Skeletal muscle tissue (tissue), 4 donors: ENCODE data around the gene HIBCH. TPM values are rescaled to one million over a fixed set of nuclear protein-coding genes. Genes with fewer than 3 reads are reported as not detected.
"Not testable (repeated sequence)": the region's sequence is repeated elsewhere in the genome, so short reads cannot be mapped to it uniquely, and the experiment has no call there.

Experiments
- H3K27ac ChIP-seq: one replicate; pipeline ENCODE4 v1.7.0; 2013; ENCODE audit warnings: mild to moderate bottlenecking, low read depth, low read length, inconsistent platforms
- H3K27me3 ChIP-seq, 3 donors: one replicate each; pipeline ENCODE4 v1.7.0; 2013; ENCODE audit warnings: low read length in 3 of 3; ENCODE audit not compliant: control insufficient read depth in 3 of 3, insufficient read depth in 3 of 3
- H3K36me3 ChIP-seq, 3 donors: one replicate each; pipeline ENCODE4 v1.7.0; 2013; ENCODE audit warnings: low read length in 3 of 3; ENCODE audit not compliant: control insufficient read depth in 3 of 3, insufficient read depth in 3 of 3
- H3K4me1 ChIP-seq, 3 donors: one replicate each; pipeline ENCODE4 v1.7.0; 2013; ENCODE audit warnings: low read length in 3 of 3, mild to moderate bottlenecking in 3 of 3; ENCODE audit not compliant: control insufficient read depth in 3 of 3, insufficient read depth in 3 of 3
- H3K4me3 ChIP-seq, 3 donors: one replicate each; pipeline ENCODE4 v1.7.0; 2013; ENCODE audit warnings: low read length in 3 of 3
- H3K9ac ChIP-seq, 3 donors: one replicate each; pipeline ENCODE4 v1.7.0; 2013; ENCODE audit warnings: low read length in 3 of 3, mild to moderate bottlenecking in 3 of 3, moderate library complexity in 2 of 3, low read depth in 1 of 3
- H3K9me3 ChIP-seq, 3 donors: one replicate each; pipeline ENCODE4 v1.7.0; 2013; ENCODE audit warnings: low read length in 3 of 3; ENCODE audit not compliant: control insufficient read depth in 3 of 3
- total RNA-seq: library from RNA; depleted of rRNA; stranded (reverse); fragments of >200 nt; gene quantifications from one replicate; pipeline ENCODE4 v1.2.3, GENCODE V29; 2014
- donor health status: Osteomylitis.

HIBCH gene
- total RNA-seq, 1 donor from 2014 or later = 26.1 TPM

GRCh38 chr2:190169221-190170072 lies 150.2 kb downstream of the HIBCH start:
- Histone ChIP-seq H3K27me3 (no peaks in the 10 kb centered on the region), H3K4me1 (no peaks in the 10 kb centered on the region), H3K27ac (no peak overlapping the region), H3K9ac (no peak overlapping the region), H3K9me3 (peaks cover 0 to 3% (median 0%) of the 10 kb centered on the region in 3 donors), H3K4me3 (no peak overlapping the region), H3K36me3 (no peaks in the 10 kb centered on the region)

- Histone ChIP-seq H3K27ac (no peak overlapping the region), H3K9me3 (peaks cover 0 to 3% (median 0%) of the 10 kb centered on the region in 3 donors), H3K9ac (no peak overlapping the region), H3K36me3 (no peaks in the 10 kb centered on the region), H3K4me3 (no peak overlapping the region), H3K27me3 (no peaks in the 10 kb centered on the region), H3K4me1 (no peaks in the 10 kb centered on the region)
These were observed 151.9 kb downstream of the HIBCH start for GRCh38 chr2:190167702-190168101.

GRCh38 chr2:190165491-190165890 lies 154.1 kb downstream of the HIBCH start:
- Histone ChIP-seq H3K4me3 (no peak overlapping the region), H3K36me3 (no peaks in the 10 kb centered on the region), H3K27me3 (no peaks in the 10 kb centered on the region), H3K9me3 (peaks cover 0 to 3% (median 0%) of the 10 kb centered on the region in 3 donors), H3K27ac (no peak overlapping the region), H3K4me1 (no peaks in the 10 kb centered on the region), H3K9ac (no peak overlapping the region)

GRCh38 chr2:190162851-190163250 lies 156.8 kb downstream of the HIBCH start:
- Histone ChIP-seq H3K4me1 (peaks cover 0 to 6% (median 0%) of the 10 kb centered on the region in 3 donors), H3K4me3 (no peak overlapping the region), H3K27ac (no peak overlapping the region), H3K9ac (no peak overlapping the region), H3K27me3 (no peaks in the 10 kb centered on the region), H3K9me3 (peaks cover 0 to 3% (median 0%) of the 10 kb centered on the region in 3 donors), H3K36me3 (no peaks in the 10 kb centered on the region)

- Histone ChIP-seq H3K9ac (no peak overlapping the region), H3K27ac (no peak overlapping the region), H3K27me3 (no peaks in the 10 kb centered on the region), H3K4me1 (peaks cover 0 to 6% (median 0%) of the 10 kb centered on the region in 3 donors), H3K9me3 (no peaks in the 10 kb centered on the region), H3K4me3 (no peak overlapping the region), H3K36me3 (no peaks in the 10 kb centered on the region)
These were observed 160.2 kb downstream of the HIBCH start for GRCh38 chr2:190159453-190159852.

GRCh38 chr2:190158798-190159434 lies 160.7 kb downstream of the HIBCH start:
- no peak overlapping the region for H3K9ac ChIP-seq
- no peaks in the 10 kb centered on the region for H3K27me3 ChIP-seq
- no peak overlapping the region for H3K4me3 ChIP-seq
- no peaks in the 10 kb centered on the region for H3K36me3 ChIP-seq
- no peaks in the 10 kb centered on the region for H3K9me3 ChIP-seq
- no peak overlapping the region for H3K27ac ChIP-seq
- H3K4me1 ChIP-seq = peaks cover 0 to 6% (median 0%) of the 10 kb centered on the region in 3 donors

- not testable (repeated sequence) for H3K27me3 ChIP-seq, H3K4me3 ChIP-seq, H3K4me1 ChIP-seq
These were observed 161.8 kb downstream of the HIBCH start for GRCh38 chr2:190157613-190158528.

GRCh38 chr2:190156530-190157212 lies 163.0 kb downstream of the HIBCH start:
- Histone ChIP-seq H3K36me3 (no peaks in the 10 kb centered on the region), H3K9ac (no peak overlapping the region), H3K4me3 (no peak overlapping the region), H3K27ac (no peak overlapping the region), H3K4me1 (peaks cover 0 to 6% (median 0%) of the 10 kb centered on the region in 3 donors), H3K9me3 (no peaks in the 10 kb centered on the region), H3K27me3 (no peaks in the 10 kb centered on the region)

More at GRCh38 chr2:190157613-190158528, 161.8 kb downstream of the HIBCH start:
- not testable (repeated sequence) for H3K27ac ChIP-seq, H3K9ac ChIP-seq, H3K9me3 ChIP-seq, H3K36me3 ChIP-seq
